Measurements from ENCODE around the gene SYT1. TPM values are rescaled to one million over a fixed set of nuclear protein-coding genes. Genes with fewer than 3 reads are reported as not detected.

SYT1 gene
- total RNA-seq, 2 experiments from 2014 or later: not detected

DNA sequence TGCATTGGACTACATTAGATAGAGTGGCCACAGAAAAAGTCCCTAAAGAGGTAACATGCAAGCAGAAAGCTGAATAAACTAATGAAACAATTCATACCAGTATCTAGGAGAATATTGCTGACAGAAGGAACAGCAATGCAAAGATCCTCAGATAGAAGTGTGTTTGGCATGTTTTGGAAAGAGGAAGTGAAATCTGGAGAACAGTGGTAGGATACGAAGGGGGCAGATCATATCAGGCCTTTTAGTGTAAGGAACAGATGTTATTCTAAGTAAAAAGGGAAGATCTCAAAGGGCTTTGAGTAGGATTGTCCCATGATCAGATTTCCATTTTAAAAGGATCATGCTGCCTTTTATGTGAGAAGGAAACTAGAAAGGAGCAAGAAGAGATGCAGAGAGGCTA is 483.3 kb downstream of the SYT1 start:
- intact Hi-C loops (cut with DNase I, micrococcal nuclease): loop anchor here in 1 of 2 experiments (10.0 kb wide), 1 partner anchor 1203 kb away; no protein-coding TSS in a partner anchor
- Mint-ChIP-seq H3K4me1 (no peaks in the 10 kb centered on the region), H3K27me3 (no peaks in the 10 kb centered on the region), H3K4me3 (no peak overlapping the region), H3K27ac (no peak overlapping the region), H3K36me3 (ENCODE audit: low read depth) (no peaks in the 10 kb centered on the region), H3K9me3 (ENCODE audit: low read depth) (no peaks in the 10 kb centered on the region)
- ChIA-PET POLR2A (no interaction called here), CTCF (no interaction called here)
- DNase-seq (no peak), ATAC-seq (no peak)

- Mint-ChIP-seq H3K4me1 (no peaks in the 10 kb centered on the region), H3K9me3 (ENCODE audit: low read depth) (no peaks in the 10 kb centered on the region), H3K4me3 (no peak overlapping the region), H3K27me3 (no peaks in the 10 kb centered on the region), H3K27ac (no peak overlapping the region), H3K36me3 (ENCODE audit: low read depth) (no peaks in the 10 kb centered on the region)
- ATAC-seq: no peak
- ChIA-PET POLR2A (no interaction called here), CTCF (no interaction called here)
- intact Hi-C loops (cut with DNase I, micrococcal nuclease): no loop called here
- no peak for DNase-seq
Observed at GRCh38 chr12:79351251-79351650, 486.7 kb downstream of the SYT1 start.

GRCh38 chr12:79356216-79356615 is 491.6 kb downstream of the SYT1 start:
- Mint-ChIP-seq H3K36me3 (ENCODE audit: low read depth) (no peaks in the 10 kb centered on the region), H3K9me3 (ENCODE audit: low read depth) (no peaks in the 10 kb centered on the region), H3K4me1 (no peaks in the 10 kb centered on the region), H3K4me3 (no peak overlapping the region), H3K27me3 (no peaks in the 10 kb centered on the region), H3K27ac (no peak overlapping the region)
- ATAC-seq (no peak), DNase-seq (no peak)
- ChIA-PET POLR2A (no interaction called here), CTCF (no interaction called here)
- intact Hi-C loops (cut with DNase I, micrococcal nuclease): no loop called here

DNA sequence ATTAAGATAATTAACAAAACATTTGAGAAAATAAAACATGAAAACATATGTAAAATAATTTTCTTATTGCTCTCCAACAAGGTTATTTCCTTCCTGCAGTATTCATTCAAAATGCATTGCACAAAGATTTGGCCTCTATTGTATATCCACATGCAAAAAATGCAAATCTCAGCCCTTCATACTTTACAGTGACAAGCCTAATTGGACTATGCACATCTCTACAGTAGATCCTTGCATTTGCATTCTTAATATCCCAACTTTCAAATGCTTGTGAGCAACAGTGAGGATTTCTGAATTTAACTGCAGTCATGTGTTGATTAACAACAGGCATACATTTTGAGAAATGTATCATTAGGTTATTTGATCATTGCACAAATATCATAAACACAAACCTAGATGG is 492.5 kb downstream of the SYT1 start:
- no peak for ATAC-seq
- POLR2A ChIA-PET: no interaction called here
- no peaks in the 10 kb centered on the region for H3K27me3 Mint-ChIP-seq
- no peak for DNase-seq
- CTCF ChIA-PET: no interaction called here
- intact Hi-C loops (cut with DNase I, micrococcal nuclease): no loop called here
- H3K9me3 Mint-ChIP-seq (ENCODE audit: low read depth): no peaks in the 10 kb centered on the region
- H3K36me3 Mint-ChIP-seq (ENCODE audit: low read depth): no peaks in the 10 kb centered on the region
- H3K4me1 Mint-ChIP-seq: no peaks in the 10 kb centered on the region
- no peak overlapping the region for H3K27ac Mint-ChIP-seq
- H3K4me3 Mint-ChIP-seq: no peak overlapping the region

- Mint-ChIP-seq H3K4me1 (no peaks in the 10 kb centered on the region), H3K36me3 (ENCODE audit: low read depth) (no peaks in the 10 kb centered on the region), H3K4me3 (no peak overlapping the region), H3K27ac (no peak overlapping the region), H3K27me3 (no peaks in the 10 kb centered on the region), H3K9me3 (ENCODE audit: low read depth) (no peaks in the 10 kb centered on the region)
- ChIA-PET POLR2A (no interaction called here), CTCF (interaction anchor here (0.6 kb wide), 1 partner anchor 46 kb away, joined by 3 read pairs; no protein-coding TSS in a partner anchor)
- DNase-seq (no peak), ATAC-seq (no peak)
- intact Hi-C loops (cut with DNase I, micrococcal nuclease): no loop called here
Observed at GRCh38 chr12:79358716-79359300, 494.2 kb downstream of the SYT1 start.

- DNase-seq: no peak
- Mint-ChIP-seq H3K4me3 (no peak overlapping the region), H3K27me3 (no peaks in the 10 kb centered on the region), H3K36me3 (ENCODE audit: low read depth) (no peaks in the 10 kb centered on the region), H3K27ac (no peak overlapping the region), H3K9me3 (ENCODE audit: low read depth) (no peaks in the 10 kb centered on the region), H3K4me1 (no peaks in the 10 kb centered on the region)
- no peak for ATAC-seq
- intact Hi-C loops (cut with DNase I, micrococcal nuclease): no loop called here
- ChIA-PET CTCF (no interaction called here), POLR2A (no interaction called here)
Observed at GRCh38 chr12:79360286-79360685, 495.7 kb downstream of the SYT1 start.

- H3K4me1 Mint-ChIP-seq: no peaks in the 10 kb centered on the region
- DNase-seq (no peak), ATAC-seq (no peak)
- no peak overlapping the region for H3K4me3 Mint-ChIP-seq
- no peak overlapping the region for H3K27ac Mint-ChIP-seq
- POLR2A ChIA-PET: no interaction called here
- H3K27me3 Mint-ChIP-seq: no peaks in the 10 kb centered on the region
- intact Hi-C loops (cut with DNase I, micrococcal nuclease): no loop called here
- CTCF ChIA-PET: no interaction called here
- no peaks in the 10 kb centered on the region for H3K36me3 Mint-ChIP-seq (ENCODE audit: low read depth)
- no peaks in the 10 kb centered on the region for H3K9me3 Mint-ChIP-seq (ENCODE audit: low read depth)
Observed at GRCh38 chr12:79360936-79361335, 496.4 kb downstream of the SYT1 start.

GRCh38 chr12:79364197-79364596 is 499.6 kb downstream of the SYT1 start:
- ChIA-PET CTCF (no interaction called here), POLR2A (no interaction called here)
- H3K36me3 Mint-ChIP-seq (ENCODE audit: low read depth): no peaks in the 10 kb centered on the region
- H3K27ac Mint-ChIP-seq: no peak overlapping the region
- no peaks in the 10 kb centered on the region for H3K4me1 Mint-ChIP-seq
- H3K27me3 Mint-ChIP-seq: no peaks in the 10 kb centered on the region
- H3K9me3 Mint-ChIP-seq (ENCODE audit: low read depth): peaks cover 2% of the 10 kb centered on the region
- intact Hi-C loops (cut with DNase I, micrococcal nuclease): no loop called here
- DNase-seq (no peak), ATAC-seq (no peak)
- no peak overlapping the region for H3K4me3 Mint-ChIP-seq

DNA sequence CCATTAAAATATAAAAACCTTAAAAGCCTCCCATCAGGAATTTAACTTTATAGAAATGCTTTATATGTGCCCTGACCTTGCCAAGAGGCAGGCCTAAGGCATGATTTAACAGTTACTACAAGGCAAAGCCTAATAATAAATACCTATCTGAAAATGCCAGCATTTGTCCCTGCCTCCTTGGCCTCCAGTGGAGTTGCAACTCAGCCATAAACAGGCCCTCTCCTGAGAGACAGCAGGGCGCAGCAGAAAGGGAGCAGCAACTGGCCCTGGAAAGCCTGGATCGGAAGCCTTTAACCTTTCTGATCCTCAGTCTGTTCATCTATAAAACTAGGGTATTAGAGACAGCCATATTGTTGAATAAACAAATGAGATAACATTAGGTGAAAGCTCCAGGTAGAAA is 501.8 kb downstream of the SYT1 start:
- no peak for ATAC-seq
- DNase-seq: no peak
- Mint-ChIP-seq H3K27me3 (no peaks in the 10 kb centered on the region), H3K9me3 (ENCODE audit: low read depth) (peaks cover 2% of the 10 kb centered on the region), H3K4me1 (no peaks in the 10 kb centered on the region), H3K36me3 (ENCODE audit: low read depth) (no peaks in the 10 kb centered on the region), H3K4me3 (no peak overlapping the region), H3K27ac (no peak overlapping the region)
- ChIA-PET CTCF (interaction anchor here (0.6 kb wide), 1 partner anchor 11 kb away, joined by 3 read pairs; no protein-coding TSS in a partner anchor), POLR2A (no interaction called here)
- intact Hi-C loops (cut with DNase I, micrococcal nuclease): no loop called here

DNA sequence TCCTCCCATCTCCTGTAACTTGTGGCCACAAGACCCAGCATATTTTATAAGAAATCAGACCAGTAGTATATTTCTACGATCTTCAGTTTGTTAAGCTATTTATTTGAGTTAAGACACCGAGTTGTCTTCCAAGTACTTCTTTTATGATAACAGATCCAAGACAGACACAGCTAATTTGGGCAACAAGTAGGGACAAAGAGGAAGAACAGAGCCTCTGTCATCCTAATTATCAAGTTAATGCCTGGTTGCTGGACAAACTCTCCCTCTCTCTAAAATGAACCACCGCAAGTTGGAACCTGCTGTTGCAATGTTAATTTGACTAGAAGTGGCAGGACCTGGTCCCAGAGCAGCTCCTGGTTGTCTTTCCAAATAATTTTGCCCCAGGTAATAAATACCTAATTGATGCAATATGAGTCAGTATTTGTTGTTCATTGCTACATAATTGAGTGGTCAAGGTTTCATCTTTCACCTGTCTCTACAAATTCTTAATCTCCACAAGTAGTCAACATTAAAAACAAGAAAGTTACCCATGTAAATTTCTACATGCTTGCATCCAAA is 502.5 kb downstream of the SYT1 start:
- Mint-ChIP-seq H3K4me1 (no peaks in the 10 kb centered on the region), H3K4me3 (no peak overlapping the region), H3K27ac (no peak overlapping the region), H3K27me3 (no peaks in the 10 kb centered on the region), H3K36me3 (ENCODE audit: low read depth) (no peaks in the 10 kb centered on the region), H3K9me3 (ENCODE audit: low read depth) (peaks cover 2% of the 10 kb centered on the region)
- DNase-seq (no peak), ATAC-seq (no peak)
- CTCF ChIA-PET: no interaction called here
- POLR2A ChIA-PET: no interaction called here
- intact Hi-C loops (cut with DNase I, micrococcal nuclease): no loop called here

- Mint-ChIP-seq H3K36me3 (ENCODE audit: low read depth) (no peaks in the 10 kb centered on the region), H3K4me1 (no peaks in the 10 kb centered on the region), H3K27ac (no peak overlapping the region), H3K27me3 (no peaks in the 10 kb centered on the region), H3K4me3 (no peak overlapping the region), H3K9me3 (ENCODE audit: low read depth) (peaks cover 2% of the 10 kb centered on the region)
- DNase-seq (no peak), ATAC-seq (no peak)
- ChIA-PET POLR2A (no interaction called here), CTCF (no interaction called here)
- intact Hi-C loops (cut with DNase I, micrococcal nuclease): loop anchor here in 1 of 2 experiments (5.0 kb wide), 1 partner anchor 1223 kb away; no protein-coding TSS in a partner anchor
Observed at GRCh38 chr12:79370021-79370420, 505.4 kb downstream of the SYT1 start.

DNA sequence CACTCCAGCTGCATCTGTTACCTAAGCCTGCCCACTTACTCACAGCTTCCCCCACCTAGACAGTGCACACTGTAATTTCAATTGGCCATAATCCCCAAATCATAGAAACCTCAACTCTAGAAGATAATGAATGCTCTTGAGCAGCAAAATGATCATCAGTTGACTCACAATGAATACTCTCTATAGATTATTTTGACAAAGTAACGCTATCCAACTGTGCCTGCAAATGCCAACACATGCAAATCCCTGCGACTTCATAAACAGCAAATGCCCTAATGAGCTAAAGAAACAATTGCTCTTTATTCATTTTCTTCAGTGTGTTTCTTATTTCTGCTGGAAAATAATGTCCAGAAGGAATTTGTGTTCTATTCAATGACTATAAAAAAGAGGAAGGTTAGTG is 506.7 kb downstream of the SYT1 start:
- ATAC-seq: no peak
- ChIA-PET POLR2A (no interaction called here), CTCF (interaction anchor here (0.7 kb wide), 1 partner anchor 347 kb away, joined by 3 read pairs; no protein-coding TSS in a partner anchor)
- DNase-seq: no peak
- H3K36me3 Mint-ChIP-seq (ENCODE audit: low read depth): no peaks in the 10 kb centered on the region
- H3K27ac Mint-ChIP-seq: no peak overlapping the region
- H3K4me1 Mint-ChIP-seq: no peaks in the 10 kb centered on the region
- no peak overlapping the region for H3K4me3 Mint-ChIP-seq
- H3K9me3 Mint-ChIP-seq (ENCODE audit: low read depth): peaks cover 2% of the 10 kb centered on the region
- intact Hi-C loops (cut with DNase I, micrococcal nuclease): loop anchor here in 1 of 2 experiments (5.0 kb wide), 1 partner anchor 1224 kb away; no protein-coding TSS in a partner anchor
- no peaks in the 10 kb centered on the region for H3K27me3 Mint-ChIP-seq

Measured in activated CD4-positive, alpha-beta T cell treated with anti-CD3 and anti-CD28 coated beads for 36 hours (primary cell).